Endothelial cell (in vitro differentiated cells): Measurements from ENCODE around the gene LRP6. TPM values are rescaled to one million over a fixed set of nuclear protein-coding genes. Genes with fewer than 3 reads are reported as not detected.

ENCODE experiments used
- DNase-seq: peaks from one replicate; pipeline ENCODE4 v3.0.0; 2021; ENCODE audit warnings: low spot score
- H3K27ac Mint-ChIP-seq: one replicate; pipeline ENCODE4 v1.8.0; 2021; ENCODE audit warnings: mixed read lengths, inconsistent platforms; ENCODE audit not compliant: unreplicated experiment
- H3K27me3 Mint-ChIP-seq: one replicate; pipeline ENCODE4 v1.8.0; 2021; ENCODE audit warnings: mild to moderate bottlenecking, moderate library complexity, mixed read lengths, inconsistent platforms; ENCODE audit not compliant: unreplicated experiment
- H3K36me3 Mint-ChIP-seq: one replicate; pipeline ENCODE4 v1.8.0; 2021; ENCODE audit warnings: mild to moderate bottlenecking, low read depth, mixed read lengths, inconsistent platforms; ENCODE audit not compliant: unreplicated experiment
- H3K4me1 Mint-ChIP-seq: one replicate; pipeline ENCODE4 v1.8.0; 2021; ENCODE audit warnings: mild to moderate bottlenecking, mixed read lengths, inconsistent platforms; ENCODE audit not compliant: unreplicated experiment
- H3K4me3 Mint-ChIP-seq: one replicate; pipeline ENCODE4 v1.8.0; 2021; ENCODE audit warnings: mild to moderate bottlenecking, mixed read lengths, inconsistent platforms; ENCODE audit not compliant: unreplicated experiment
- H3K9me3 Mint-ChIP-seq: one replicate; pipeline ENCODE4 v1.8.0; 2021; ENCODE audit warnings: mixed read lengths, inconsistent platforms; ENCODE audit not compliant: unreplicated experiment
- total RNA-seq: library from RNA; stranded (reverse); fragmentation: NEBNext Ultra II Directional; extraction: Animal tissue kit (Norgen Biotek cat#: 25700); gene quantifications from one replicate; pipeline ENCODE4 v1.2.1, GENCODE V29; 2021; ENCODE audit not compliant: unreplicated experiment
- TF ChIP-seq, protein P1 (sequence below): fragments of 200-600 bp; sonication (generic); IDR thresholded peaks from one replicate; pipeline ENCODE4 v1.5.0; 2021; ENCODE audit warnings: antibody characterized with exemption; ENCODE audit not compliant: unreplicated experiment

Gene LRP6
- total RNA-seq, 1 donor from 2014 or later, result 82.9 TPM

DNA sequence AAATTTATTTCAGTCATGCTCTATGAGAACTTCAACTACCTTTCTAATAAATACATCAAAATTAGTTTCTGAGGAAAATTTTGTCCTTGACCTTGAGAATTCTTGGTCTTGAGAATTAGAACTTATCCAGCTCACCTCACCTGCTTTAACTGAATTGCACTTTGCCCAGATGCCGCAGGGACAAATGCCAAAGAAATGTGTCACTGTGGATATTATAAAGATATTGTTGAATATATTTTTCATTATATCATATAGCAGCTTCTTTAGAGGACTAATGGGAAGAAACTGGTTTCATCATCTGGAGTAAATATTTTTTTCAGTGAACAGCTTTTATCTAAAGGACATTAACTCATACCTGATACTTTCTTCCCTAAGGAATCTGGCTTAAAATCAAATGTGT is 54.1 kb downstream of the LRP6 start:
- no peak overlapping the region for H3K4me3 Mint-ChIP-seq
- H3K27ac Mint-ChIP-seq, result no peak overlapping the region
- peaks cover 1% of the 10 kb centered on the region for H3K36me3 Mint-ChIP-seq
- peaks cover 2% of the 10 kb centered on the region for H3K27me3 Mint-ChIP-seq
- no peaks in the 10 kb centered on the region for H3K9me3 Mint-ChIP-seq
- TF ChIP-seq, protein P1, sequence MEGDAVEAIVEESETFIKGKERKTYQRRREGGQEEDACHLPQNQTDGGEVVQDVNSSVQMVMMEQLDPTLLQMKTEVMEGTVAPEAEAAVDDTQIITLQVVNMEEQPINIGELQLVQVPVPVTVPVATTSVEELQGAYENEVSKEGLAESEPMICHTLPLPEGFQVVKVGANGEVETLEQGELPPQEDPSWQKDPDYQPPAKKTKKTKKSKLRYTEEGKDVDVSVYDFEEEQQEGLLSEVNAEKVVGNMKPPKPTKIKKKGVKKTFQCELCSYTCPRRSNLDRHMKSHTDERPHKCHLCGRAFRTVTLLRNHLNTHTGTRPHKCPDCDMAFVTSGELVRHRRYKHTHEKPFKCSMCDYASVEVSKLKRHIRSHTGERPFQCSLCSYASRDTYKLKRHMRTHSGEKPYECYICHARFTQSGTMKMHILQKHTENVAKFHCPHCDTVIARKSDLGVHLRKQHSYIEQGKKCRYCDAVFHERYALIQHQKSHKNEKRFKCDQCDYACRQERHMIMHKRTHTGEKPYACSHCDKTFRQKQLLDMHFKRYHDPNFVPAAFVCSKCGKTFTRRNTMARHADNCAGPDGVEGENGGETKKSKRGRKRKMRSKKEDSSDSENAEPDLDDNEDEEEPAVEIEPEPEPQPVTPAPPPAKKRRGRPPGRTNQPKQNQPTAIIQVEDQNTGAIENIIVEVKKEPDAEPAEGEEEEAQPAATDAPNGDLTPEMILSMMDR, result no peak
- no peak for DNase-seq
- H3K4me1 Mint-ChIP-seq, result peaks cover 58% of the 10 kb centered on the region

DNA sequence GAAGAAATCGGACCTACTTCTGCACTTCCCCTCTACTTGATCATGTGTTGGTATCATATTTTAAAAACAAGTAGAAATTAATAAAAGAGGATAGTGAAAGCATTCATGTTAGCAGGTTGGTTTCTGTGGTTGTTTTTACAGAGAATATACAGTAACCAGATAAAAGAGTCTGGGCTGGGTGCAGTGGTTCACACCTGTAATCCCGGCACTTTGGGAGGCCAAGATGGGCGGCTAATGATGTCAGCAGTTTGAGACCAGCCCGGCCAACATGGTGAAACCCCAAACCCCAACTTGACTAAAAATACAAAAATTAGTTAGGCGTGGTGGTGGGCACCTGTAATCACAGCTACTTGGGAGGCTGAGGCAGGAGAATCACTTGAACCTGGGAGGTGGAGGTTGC is 55.9 kb downstream of the LRP6 start:
- H3K27ac Mint-ChIP-seq, result no peak overlapping the region
- peaks cover 2% of the 10 kb centered on the region for H3K27me3 Mint-ChIP-seq
- H3K4me1 Mint-ChIP-seq, result peaks cover 51% of the 10 kb centered on the region
- no peaks in the 10 kb centered on the region for H3K9me3 Mint-ChIP-seq
- DNase-seq, result no peak
- H3K36me3 Mint-ChIP-seq, result no peaks in the 10 kb centered on the region
- no peak overlapping the region for H3K4me3 Mint-ChIP-seq
- TF ChIP-seq, protein P1, result no peak

DNA sequence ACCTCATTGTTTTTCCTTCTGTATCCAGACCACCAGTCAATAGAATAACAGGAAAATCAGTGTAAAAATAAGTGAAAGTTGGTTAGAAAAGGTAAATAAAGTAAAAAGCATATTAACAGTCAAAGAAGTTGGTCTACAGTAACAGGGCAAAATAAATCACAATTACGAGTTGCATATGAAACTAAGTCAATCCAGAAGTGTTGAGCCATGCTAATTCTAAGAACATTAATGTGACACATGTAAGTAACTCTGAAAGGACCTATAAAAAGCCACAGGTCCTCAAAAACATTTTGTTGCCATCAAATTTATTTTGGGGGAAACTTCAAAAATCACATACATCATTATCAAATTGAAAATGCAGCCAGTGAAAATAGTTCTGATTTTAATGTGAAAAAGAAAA is 56.4 kb downstream of the LRP6 start:
- no peak overlapping the region for H3K4me3 Mint-ChIP-seq
- no peak for DNase-seq
- H3K27ac Mint-ChIP-seq, result no peak overlapping the region
- no peaks in the 10 kb centered on the region for H3K9me3 Mint-ChIP-seq
- TF ChIP-seq, protein P1, result no peak
- H3K4me1 Mint-ChIP-seq, result peaks cover 50% of the 10 kb centered on the region
- H3K36me3 Mint-ChIP-seq, result no peaks in the 10 kb centered on the region
- peaks cover 2% of the 10 kb centered on the region for H3K27me3 Mint-ChIP-seq

DNA sequence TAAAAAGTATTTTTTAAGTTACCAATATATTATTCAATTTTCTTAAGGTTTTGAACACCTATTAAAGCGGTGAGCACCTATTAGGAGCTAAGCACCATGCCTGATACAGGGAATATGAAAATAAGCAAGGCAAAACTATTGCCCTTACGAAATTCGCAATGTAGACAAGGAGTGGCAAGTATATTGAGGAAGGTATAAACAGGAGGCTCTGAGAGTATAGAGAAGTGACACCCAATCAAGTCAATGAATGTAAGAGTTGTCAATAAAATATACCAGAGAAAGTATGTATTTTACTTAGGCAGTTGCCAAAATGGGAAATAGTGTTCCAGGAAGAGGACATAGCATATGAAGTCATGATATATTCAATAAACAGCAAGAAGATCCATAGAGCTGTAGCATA is 57.2 kb downstream of the LRP6 start:
- Mint-ChIP-seq H3K36me3 (no peaks in the 10 kb centered on the region), H3K4me1 (peaks cover 46% of the 10 kb centered on the region), H3K27ac (no peak overlapping the region), H3K9me3 (no peaks in the 10 kb centered on the region), H3K4me3 (no peak overlapping the region), H3K27me3 (no peaks in the 10 kb centered on the region)
- TF ChIP-seq, protein P1, result no peak
- no peak for DNase-seq

DNA sequence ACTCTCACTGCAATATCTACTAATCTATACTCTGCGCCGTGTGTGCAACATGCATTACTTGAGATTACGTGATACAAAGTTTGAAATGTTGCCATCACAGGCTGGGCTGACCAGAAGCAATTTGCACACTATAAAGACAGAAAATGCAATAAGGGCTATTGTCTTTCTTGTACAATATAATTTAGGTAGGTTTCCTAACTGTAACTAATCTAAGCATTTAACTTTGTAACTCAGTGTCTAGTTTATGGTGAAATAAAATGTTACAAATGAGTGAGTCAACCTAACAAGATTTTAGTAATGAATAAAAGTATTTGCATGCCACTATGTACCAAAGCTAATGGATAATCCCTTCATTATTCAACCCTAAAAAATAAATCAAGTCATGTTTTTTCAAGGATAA is 57.8 kb downstream of the LRP6 start:
- no peaks in the 10 kb centered on the region for H3K9me3 Mint-ChIP-seq
- H3K4me3 Mint-ChIP-seq, result no peak overlapping the region
- H3K27me3 Mint-ChIP-seq, result no peaks in the 10 kb centered on the region
- no peaks in the 10 kb centered on the region for H3K36me3 Mint-ChIP-seq
- H3K4me1 Mint-ChIP-seq, result peaks cover 40% of the 10 kb centered on the region
- TF ChIP-seq, protein P1, result no peak
- no peak overlapping the region for H3K27ac Mint-ChIP-seq
- DNase-seq, result no peak
